Transverse colon (tissue), 1 donor: Measurements from ENCODE around the gene WDR72.

Source experiments
- EP300 ChIP-seq: sonication (generic); formaldehyde crosslinking; IDR thresholded peaks from one replicate; pipeline ENCODE4 v1.6.1; 2017; ENCODE audit warnings: antibody characterized with exemption, low read depth
- POLR2A ChIP-seq: fragments of 450-650 bp; IDR thresholded peaks from one replicate; pipeline ENCODE4 v1.6.1; 2016; ENCODE audit warnings: antibody characterized with exemption, mild to moderate bottlenecking, moderate library complexity

DNA sequence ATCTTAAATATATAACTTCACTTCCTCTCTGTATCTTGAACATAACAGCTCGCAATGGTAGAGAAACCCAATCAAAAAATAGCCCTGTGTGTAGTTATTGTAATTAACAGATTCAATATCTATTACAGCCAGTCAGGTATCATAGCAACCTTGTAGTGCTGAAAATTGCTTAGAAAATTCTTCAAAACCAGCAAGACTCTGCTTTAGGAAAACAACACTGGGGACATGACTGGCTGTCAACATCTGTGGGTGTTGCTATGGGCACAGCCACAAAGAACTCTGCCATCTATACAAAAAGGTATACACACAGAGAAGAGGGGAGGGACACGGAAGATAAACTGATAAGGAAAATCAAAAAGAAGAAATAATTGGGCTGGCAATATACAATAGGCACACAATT is 101.2 kb downstream of the WDR72 start:
- TF ChIP-seq POLR2A: no peak
- TF ChIP-seq EP300: no peak
